Panc1 (cell line): ENCODE results near the gene ADAMTS2. TPM values are rescaled to one million over a fixed set of nuclear protein-coding genes. Genes with fewer than 3 reads are reported as not detected.

Experiments used
- ATAC-seq: fragments of 200-7000 bp; cut with Tn5 transposase; 2 replicates; pipeline ENCODE4 v1.9.1; 2020; ENCODE audit warnings: mild to moderate bottlenecking, moderate library complexity
- BruUV-seq: library from RNA; stranded (reverse); fragments of 400-500 nt; replicated peaks from 2 replicates; lab custom pipeline; 2021; lab: Mats Ljungman, UMichigan
- CTCF ChIA-PET: fragments of 300-600 bp; sonication (Branson Sonifier 250); formaldehyde crosslinking; loops from one replicate; lab custom pipeline; 2022; ENCODE audit warnings: antibody characterized with exemption; lab: Charles Lee
- POLR2A ChIA-PET: fragments of 300-600 bp; sonication (Branson Sonifier 250); formaldehyde crosslinking; loops from one replicate; lab custom pipeline; 2022; ENCODE audit warnings: antibody characterized with exemption; lab: Charles Lee
- DNase-seq: peaks from one replicate; pipeline ENCODE4 v3.0.0-alpha.2; 2010; ENCODE audit warnings: low read depth, low spot score
- H3K27ac ChIP-seq: 2 replicates; pipeline ENCODE4 v1.5.1; 2011; ENCODE audit warnings: mild to moderate bottlenecking, low read length, inconsistent platforms
- H3K27me3 ChIP-seq: fragments of 200-500 bp; sonication (Bioruptor generic); 2 replicates; pipeline ENCODE4 v1.6.0; 2014; ENCODE audit warnings: low read length, inconsistent platforms; ENCODE audit not compliant: control insufficient read depth, insufficient read depth
- H3K36me3 ChIP-seq: fragments of 200-500 bp; sonication (Bioruptor generic); 2 replicates; pipeline ENCODE4 v1.5.1; 2014; ENCODE audit warnings: inconsistent platforms, mild to moderate bottlenecking, low read length, moderate library complexity; ENCODE audit not compliant: control insufficient read depth, insufficient read depth
- H3K4me1 ChIP-seq: 2 replicates; pipeline ENCODE4 v1.5.1; 2011; ENCODE audit warnings: inconsistent platforms, mild to moderate bottlenecking, low read length, moderate library complexity; ENCODE audit not compliant: control insufficient read depth, insufficient read depth
- H3K4me3 ChIP-seq, 2 experiments: 2 replicates each; pipeline ENCODE4 v1.5.1; 2011 to 2012; ENCODE audit warnings: low read depth in 2 of 2, low read length in 2 of 2, mild to moderate bottlenecking in 2 of 2, inconsistent platforms in 1 of 2, moderate library complexity in 1 of 2
- H3K9me3 ChIP-seq: fragments of 200-500 bp; sonication (Bioruptor generic); 2 replicates; pipeline ENCODE4 v1.5.1; 2014; ENCODE audit warnings: low read depth, mild to moderate bottlenecking, inconsistent platforms, low read length, moderate library complexity; ENCODE audit not compliant: control insufficient read depth, insufficient read depth
- POLR2AphosphoS5 ChIP-seq: IDR thresholded peaks from 2 replicates; pipeline ENCODE4 v1.6.1; 2012; ENCODE audit warnings: mild to moderate bottlenecking, low read depth, low read length, moderate library complexity
- SIN3A ChIP-seq: IDR thresholded peaks from 2 replicates; pipeline ENCODE4 v1.6.1; 2012; ENCODE audit warnings: low read depth, mild to moderate bottlenecking, low read length, moderate library complexity, borderline replicate concordance; ENCODE audit not compliant: insufficient read depth
- TCF7L2 ChIP-seq: IDR thresholded peaks from 2 replicates; pipeline ENCODE4 v1.6.1; 2011; ENCODE audit warnings: mild to moderate bottlenecking, low read depth, low read length, inconsistent platforms
- in situ Hi-C: cut with HindIII; loops from 2 replicates; pipeline ENCODE4 v1.10.0; 2016; ENCODE audit warnings: low sequenced_read_pairs, low pct_unique_long_range_greater_than_20kb
- intact Hi-C: fragments of 100-400 bp; cut with micrococcal nuclease; formaldehyde crosslinking; loops from one replicate; pipeline ENCODE4 v1.10.0; 2022; ENCODE audit not compliant: unreplicated experiment
- total RNA-seq: library from RNA; stranded (reverse); gene quantifications from one replicate; pipeline ENCODE4 v1.2.1, GENCODE V29; 2021; ENCODE audit not compliant: unreplicated experiment
- TF ChIP-seq, protein P1 (sequence below): fragments of 450-650 bp; IDR thresholded peaks from 2 replicates; pipeline ENCODE4 v1.5.1; 2017; ENCODE audit warnings: mild to moderate bottlenecking
- TF ChIP-seq, protein P2 (sequence below), 2 experiments: IDR thresholded peaks; 2 replicates each; pipeline ENCODE4 v1.6.1; 2011 to 2012; ENCODE audit warnings: low read depth in 2 of 2, control low read depth in 1 of 2, low read length in 1 of 2, mild to moderate bottlenecking in 1 of 2, moderate library complexity in 1 of 2; ENCODE audit not compliant: insufficient read depth in 1 of 2

ADAMTS2 gene
- total RNA-seq, 1 experiment from 2014 or later: 0.13 TPM

DNA sequence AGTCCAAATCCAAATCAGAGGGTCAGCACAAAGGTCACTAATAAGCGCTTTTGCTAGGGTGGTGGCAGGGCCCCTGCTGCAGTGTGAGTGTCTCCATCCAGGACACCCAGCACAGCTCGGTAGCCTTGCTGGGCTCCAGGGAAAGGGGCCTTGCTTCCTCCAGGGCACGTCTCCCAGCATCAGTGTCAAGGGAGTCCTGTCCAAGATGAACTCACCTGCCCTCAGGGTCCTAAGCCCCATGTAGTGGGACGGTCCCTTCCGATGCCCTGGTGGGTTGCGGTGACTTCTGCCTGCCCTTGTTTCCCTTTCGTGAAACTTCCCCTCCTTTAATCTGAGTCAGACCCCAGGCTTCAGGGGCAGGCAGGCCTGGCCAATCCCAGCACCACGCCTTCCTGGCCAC is 183.4 kb downstream of the ADAMTS2 start:
- H3K27me3 ChIP-seq: no peaks in the 10 kb centered on the region
- BruUV-seq: no TSS peak
- no peak for DNase-seq
- no peaks in the 10 kb centered on the region for H3K4me1 ChIP-seq
- ChIA-PET CTCF (interaction anchor here (0.6 kb wide), 1 partner anchor 332 kb away, joined by 3 read pairs; no protein-coding TSS in a partner anchor), POLR2A (no interaction called here)
- intact Hi-C loops (no loop called here), in situ Hi-C loops (no loop called here)
- no peaks in the 10 kb centered on the region for H3K36me3 ChIP-seq
- H3K9me3 ChIP-seq: no peaks in the 10 kb centered on the region
- no peak overlapping the region for H3K4me3 ChIP-seq
- no peak for TF ChIP-seq TCF7L2
- TF ChIP-seq, protein P1, sequence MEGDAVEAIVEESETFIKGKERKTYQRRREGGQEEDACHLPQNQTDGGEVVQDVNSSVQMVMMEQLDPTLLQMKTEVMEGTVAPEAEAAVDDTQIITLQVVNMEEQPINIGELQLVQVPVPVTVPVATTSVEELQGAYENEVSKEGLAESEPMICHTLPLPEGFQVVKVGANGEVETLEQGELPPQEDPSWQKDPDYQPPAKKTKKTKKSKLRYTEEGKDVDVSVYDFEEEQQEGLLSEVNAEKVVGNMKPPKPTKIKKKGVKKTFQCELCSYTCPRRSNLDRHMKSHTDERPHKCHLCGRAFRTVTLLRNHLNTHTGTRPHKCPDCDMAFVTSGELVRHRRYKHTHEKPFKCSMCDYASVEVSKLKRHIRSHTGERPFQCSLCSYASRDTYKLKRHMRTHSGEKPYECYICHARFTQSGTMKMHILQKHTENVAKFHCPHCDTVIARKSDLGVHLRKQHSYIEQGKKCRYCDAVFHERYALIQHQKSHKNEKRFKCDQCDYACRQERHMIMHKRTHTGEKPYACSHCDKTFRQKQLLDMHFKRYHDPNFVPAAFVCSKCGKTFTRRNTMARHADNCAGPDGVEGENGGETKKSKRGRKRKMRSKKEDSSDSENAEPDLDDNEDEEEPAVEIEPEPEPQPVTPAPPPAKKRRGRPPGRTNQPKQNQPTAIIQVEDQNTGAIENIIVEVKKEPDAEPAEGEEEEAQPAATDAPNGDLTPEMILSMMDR: no peak
- TF ChIP-seq SIN3A: no peak
- TF ChIP-seq POLR2AphosphoS5: no peak
- TF ChIP-seq, protein P2, sequence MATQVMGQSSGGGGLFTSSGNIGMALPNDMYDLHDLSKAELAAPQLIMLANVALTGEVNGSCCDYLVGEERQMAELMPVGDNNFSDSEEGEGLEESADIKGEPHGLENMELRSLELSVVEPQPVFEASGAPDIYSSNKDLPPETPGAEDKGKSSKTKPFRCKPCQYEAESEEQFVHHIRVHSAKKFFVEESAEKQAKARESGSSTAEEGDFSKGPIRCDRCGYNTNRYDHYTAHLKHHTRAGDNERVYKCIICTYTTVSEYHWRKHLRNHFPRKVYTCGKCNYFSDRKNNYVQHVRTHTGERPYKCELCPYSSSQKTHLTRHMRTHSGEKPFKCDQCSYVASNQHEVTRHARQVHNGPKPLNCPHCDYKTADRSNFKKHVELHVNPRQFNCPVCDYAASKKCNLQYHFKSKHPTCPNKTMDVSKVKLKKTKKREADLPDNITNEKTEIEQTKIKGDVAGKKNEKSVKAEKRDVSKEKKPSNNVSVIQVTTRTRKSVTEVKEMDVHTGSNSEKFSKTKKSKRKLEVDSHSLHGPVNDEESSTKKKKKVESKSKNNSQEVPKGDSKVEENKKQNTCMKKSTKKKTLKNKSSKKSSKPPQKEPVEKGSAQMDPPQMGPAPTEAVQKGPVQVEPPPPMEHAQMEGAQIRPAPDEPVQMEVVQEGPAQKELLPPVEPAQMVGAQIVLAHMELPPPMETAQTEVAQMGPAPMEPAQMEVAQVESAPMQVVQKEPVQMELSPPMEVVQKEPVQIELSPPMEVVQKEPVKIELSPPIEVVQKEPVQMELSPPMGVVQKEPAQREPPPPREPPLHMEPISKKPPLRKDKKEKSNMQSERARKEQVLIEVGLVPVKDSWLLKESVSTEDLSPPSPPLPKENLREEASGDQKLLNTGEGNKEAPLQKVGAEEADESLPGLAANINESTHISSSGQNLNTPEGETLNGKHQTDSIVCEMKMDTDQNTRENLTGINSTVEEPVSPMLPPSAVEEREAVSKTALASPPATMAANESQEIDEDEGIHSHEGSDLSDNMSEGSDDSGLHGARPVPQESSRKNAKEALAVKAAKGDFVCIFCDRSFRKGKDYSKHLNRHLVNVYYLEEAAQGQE (IDR thresholded peaks at IDR 0.05; ENCODE audit: insufficient read depth in 1 of 2, low read depth in 2 of 2, low read length in 1 of 2): no peak
- no peak for ATAC-seq
- H3K27ac ChIP-seq: no peak overlapping the region

DNA sequence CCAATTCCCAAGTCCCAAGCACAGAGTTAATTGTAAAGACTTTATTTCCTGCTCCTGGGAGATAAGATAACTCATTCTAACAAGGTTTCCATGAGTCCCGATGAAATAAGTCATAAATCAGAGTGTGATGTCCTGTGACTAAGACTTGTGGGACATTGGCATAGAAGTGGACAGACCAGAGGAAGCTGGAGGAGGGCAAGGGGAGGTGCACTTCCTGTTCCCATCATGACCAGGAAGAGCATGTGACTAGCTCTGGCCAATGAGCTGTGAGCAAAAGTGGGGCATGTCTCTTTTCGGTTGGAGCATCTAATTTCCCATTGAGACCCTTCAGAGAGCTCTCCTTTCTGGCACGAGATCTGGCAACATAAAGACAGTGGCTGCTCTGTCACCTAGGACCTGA is 184.7 kb downstream of the ADAMTS2 start:
- DNase-seq (no peak), ATAC-seq (no peak)
- Histone ChIP-seq H3K9me3 (no peaks in the 10 kb centered on the region), H3K4me3 (no peak overlapping the region), H3K27ac (no peak overlapping the region), H3K36me3 (no peaks in the 10 kb centered on the region), H3K4me1 (no peaks in the 10 kb centered on the region), H3K27me3 (no peaks in the 10 kb centered on the region)
- POLR2A ChIA-PET: no interaction called here
- BruUV-seq: no TSS peak
- in situ Hi-C loops (no loop called here), intact Hi-C loops (no loop called here)
- TF ChIP-seq, protein P2 (IDR thresholded peaks at IDR 0.05; ENCODE audit: insufficient read depth in 1 of 2, low read depth in 2 of 2, low read length in 1 of 2): no peak
- TF ChIP-seq, protein P1: no peak
- TF ChIP-seq SIN3A: no peak
- TF ChIP-seq TCF7L2: no peak
- CTCF ChIA-PET: no interaction called here
